ENCODE results near the gene PDXK.

PDXK gene

GRCh38 chr21:43808832-43809251, 89.9 kb downstream of the PDXK start:
- DNase-seq, result no peak

GRCh38 chr21:43809346-43809799, 90.4 kb downstream of the PDXK start:
- DNase-seq, result no peak

GRCh38 chr21:43809853-43810504, 91.0 kb downstream of the PDXK start:
- no peak for DNase-seq

DNA sequence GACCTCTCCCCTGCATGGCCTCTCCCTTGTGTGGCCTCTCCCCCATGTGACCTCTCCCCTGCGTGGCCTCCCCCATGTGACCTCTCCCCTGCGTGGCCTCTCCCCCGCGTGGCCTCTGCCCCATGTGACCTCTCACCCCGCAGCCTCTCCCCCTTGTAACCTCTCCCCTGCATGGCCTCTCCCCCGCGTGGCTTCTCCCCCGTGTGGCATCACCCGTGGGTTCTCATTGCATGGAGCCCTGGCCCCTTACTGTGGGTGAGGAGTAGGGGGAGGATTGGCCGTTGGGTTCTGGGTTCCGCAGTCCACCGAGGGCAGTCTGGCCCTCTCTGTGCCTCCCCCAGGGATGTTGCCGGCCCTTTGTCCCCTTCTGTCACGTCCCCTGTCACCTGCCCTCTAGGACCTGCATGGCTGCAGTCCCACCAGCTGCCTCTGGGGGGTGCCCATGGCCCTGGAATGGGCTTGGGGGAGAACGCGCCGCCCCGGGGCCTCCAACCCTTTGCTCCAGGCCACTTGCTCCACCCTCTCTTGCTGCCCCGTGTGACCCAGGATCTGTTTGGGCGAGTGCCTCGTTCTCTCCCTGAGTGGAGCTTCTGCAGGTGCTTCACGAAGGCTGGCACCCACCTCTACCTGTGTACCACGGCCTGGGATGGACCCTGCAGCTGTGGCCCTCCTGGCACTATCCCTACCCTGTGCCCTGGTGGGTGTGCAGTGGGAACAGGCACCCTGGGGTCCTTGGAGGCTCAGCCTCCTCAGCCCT, 91.8 kb downstream of the PDXK start:
- DNase-seq, result peak; percentile 55

- no peak for DNase-seq
Measured at GRCh38 chr21:43811262-43812105, 92.6 kb downstream of the PDXK start.

All from T1000 (cell line).